Subcutaneous adipose tissue (tissue), 4 donors: ENCODE results near the gene GPT2. TPM values are rescaled to one million over a fixed set of nuclear protein-coding genes. Genes with fewer than 3 reads are reported as not detected.

ENCODE experiments used
- CTCF ChIP-seq: fragments of 450-650 bp; IDR thresholded peaks from one replicate; pipeline ENCODE4 v1.5.1; 2016; ENCODE audit warnings: low read depth, mild to moderate bottlenecking, control low read depth, antibody characterized with exemption, moderate library complexity
- total RNA-seq, 4 donors: library from RNA; depleted of rRNA; stranded (reverse); fragments of >200 nt; gene quantifications; one replicate each; pipeline ENCODE4 v1.1.0, GENCODE V29; 2016

Gene GPT2
- total RNA-seq, 4 donors from 2014 or later: 35.5 to 291 (median 52.1) TPM

GRCh38 chr16:46873201-46873600, 11.0 kb upstream of the GPT2 start:
- TF ChIP-seq CTCF: no peak

DNA sequence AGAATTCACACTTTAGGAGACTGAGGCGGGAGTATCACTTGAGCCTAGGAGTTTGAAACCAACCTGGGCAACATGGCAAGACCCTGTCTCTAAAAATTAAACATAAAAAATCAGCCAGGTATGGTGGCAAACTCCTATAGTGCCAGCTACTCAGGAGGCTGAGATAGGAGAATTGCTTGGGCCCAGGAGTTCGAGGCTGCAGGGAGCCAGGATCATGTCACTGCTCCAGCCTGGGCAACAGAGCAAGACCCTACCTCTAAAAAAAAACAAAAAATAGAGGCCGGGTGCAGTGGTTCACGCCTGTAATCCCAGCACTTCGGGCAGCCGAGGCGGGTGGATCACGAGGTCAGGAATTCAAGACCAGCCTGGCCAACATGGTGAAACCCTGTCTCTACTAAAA, 8.9 kb upstream of the GPT2 start:
- TF ChIP-seq CTCF: no peak

GRCh38 chr16:46882304-46882939, 1.7 kb upstream of the GPT2 start:
- no peak for TF ChIP-seq CTCF

GRCh38 chr16:46882940-46883307, 1.2 kb upstream of the GPT2 start:
- no peak for TF ChIP-seq CTCF

DNA sequence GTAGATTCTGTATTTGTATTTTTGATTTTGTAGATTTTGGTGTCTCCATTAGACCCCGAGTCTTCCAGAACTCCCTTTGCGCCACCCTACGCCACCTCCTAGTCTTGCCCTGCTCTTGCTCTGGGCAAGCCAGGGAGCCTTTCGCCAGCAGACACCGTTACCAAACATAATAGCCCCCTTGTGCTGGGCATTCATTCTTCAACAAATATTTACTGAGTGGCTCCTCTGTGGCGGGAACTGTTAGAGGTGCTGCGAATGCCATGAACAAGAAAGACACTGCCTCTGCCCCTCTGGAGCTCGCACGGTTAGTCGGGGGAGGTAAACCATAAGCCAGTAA, 841 bp upstream of the GPT2 start:
- no peak for TF ChIP-seq CTCF

DNA sequence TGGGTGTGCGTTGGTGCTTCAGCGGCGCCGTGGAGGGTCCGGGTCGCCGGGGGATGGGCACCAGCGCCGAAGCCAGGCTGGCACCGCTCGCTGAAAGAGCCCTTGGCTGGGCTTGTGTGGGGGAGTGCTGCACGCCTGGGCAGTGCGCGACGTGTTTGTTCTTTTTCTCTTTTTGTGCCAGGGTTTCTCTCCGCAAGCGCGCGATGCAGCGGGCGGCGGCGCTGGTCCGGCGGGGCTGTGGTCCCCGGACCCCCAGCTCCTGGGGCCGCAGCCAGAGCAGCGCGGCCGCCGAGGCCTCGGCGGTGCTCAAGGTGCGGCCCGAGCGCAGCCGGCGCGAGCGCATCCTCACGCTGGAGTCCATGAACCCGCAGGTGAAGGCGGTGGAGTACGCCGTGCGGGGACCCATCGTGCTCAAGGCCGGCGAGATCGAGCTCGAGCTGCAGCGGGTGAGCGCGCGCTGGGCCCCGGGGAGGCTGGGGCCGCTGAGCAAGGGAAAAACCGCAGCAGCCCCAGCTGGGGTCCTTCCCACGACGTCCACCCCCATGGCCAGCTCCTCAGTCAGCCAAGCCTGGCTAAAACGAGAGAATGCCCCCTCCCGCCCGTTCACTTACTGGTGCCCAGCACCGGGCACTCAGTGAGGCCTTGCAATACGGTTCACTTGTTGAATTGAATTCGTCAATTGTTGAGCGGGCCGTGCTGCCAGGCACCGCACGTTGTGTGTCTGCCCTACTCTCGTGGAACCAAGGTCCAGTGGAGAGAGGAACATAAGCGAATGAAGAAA, 541 bp downstream of the GPT2 start:
- no peak for TF ChIP-seq CTCF

DNA sequence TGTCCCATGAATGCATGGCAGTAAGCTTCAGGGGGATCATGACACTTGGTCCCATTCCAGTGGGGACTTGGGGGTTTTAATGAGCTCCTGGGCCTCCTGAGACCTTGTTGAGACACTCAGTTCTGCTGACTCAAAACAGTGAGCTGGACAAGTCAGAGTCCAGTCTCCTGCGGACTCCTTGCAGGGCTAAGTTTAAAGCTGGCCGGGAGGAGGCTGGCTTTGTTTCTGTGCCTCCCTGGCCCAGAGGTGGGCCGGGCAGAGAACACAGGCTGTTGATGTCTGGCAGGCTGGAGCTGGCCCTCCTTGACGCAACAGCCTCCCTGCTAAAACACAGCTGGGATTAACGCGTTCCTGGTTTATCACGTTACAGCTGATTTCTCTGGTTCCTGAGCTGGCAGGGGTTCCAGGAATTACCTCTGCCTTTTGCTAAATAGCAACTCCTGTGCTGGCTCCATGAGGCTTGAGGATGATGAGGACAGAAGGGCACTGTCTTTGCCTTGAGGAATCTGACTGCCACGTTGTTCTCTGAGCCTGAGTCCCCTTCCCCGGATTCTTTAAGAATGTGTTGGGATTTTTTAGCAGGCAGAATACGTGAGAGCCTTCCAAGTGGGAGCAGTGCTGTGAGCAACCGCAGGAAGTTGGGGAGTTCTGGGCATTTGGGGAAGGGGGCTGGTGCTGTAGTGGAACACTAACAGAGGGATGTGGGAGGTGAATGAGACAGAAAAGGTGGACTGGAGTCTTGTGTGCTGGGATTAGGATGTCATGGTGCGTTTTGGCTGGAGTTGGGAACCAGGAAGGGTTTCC, 2.0 kb downstream of the GPT2 start:
- TF ChIP-seq CTCF: no peak
